ENCODE results near the gene NAT8.

DNA sequence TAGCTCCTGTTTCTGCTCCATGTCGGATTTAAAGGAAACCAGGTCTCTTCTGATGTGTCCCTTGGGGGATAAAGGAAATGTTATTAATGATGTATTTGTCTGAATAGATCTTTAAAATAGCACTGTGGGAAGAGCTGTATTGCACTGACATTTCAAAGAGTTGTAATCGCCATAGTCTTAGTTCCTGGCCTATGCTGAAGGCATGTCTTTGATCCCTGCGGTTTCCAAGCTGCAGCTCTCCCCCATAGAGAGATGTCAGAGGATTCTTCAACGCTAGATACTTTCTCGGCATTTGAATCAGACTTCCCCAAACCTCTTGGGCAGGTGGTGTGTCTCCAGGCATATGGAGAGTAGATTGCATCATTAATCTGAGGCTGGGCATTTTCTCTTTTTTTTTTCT, 40.4 kb downstream of the NAT8 start:
- no peak for TF ChIP-seq CTCF (IDR thresholded peaks at IDR 0.05)
- no peak for TF ChIP-seq ZFX (IDR thresholded peaks at IDR 0.05; ENCODE audit: borderline replicate concordance)
